ENCODE results near the gene LHX1. TPM values are rescaled to one million over a fixed set of nuclear protein-coding genes. Genes with fewer than 3 reads are reported as not detected.

LHX1 gene
- total and polyA plus RNA-seq, 9 donors: 0.08 to 3.6 (median 0.61) TPM; not detected in 4

Small RNAs within 50 kb of the gene (small RNA-seq; reads per million reads assigned to genes)
- not detected for gene AC243773.2

Other genes starting within 250 kb of the LHX1 start
- 10 to 100 TPM; 28.5 to 48.2 (median 42.5) TPM for gene AATF, start 11.5 kb downstream of the LHX1 start, total RNA-seq
- 10 to 100 TPM; 38.7 to 73.6 TPM for gene AATF, start 11.5 kb downstream of the LHX1 start, polyA plus RNA-seq